ENCODE measurements around the gene RAPGEF2. TPM values are rescaled to one million over a fixed set of nuclear protein-coding genes. Genes with fewer than 3 reads are reported as not detected.
A peak's percentile ranks its signal among the peaks of the same experiment; 100 is the strongest.

The RAPGEF2 gene
- total and polyA plus RNA-seq, 2 experiments from 2014 or later = 8.4 to 79.3 TPM

DNA sequence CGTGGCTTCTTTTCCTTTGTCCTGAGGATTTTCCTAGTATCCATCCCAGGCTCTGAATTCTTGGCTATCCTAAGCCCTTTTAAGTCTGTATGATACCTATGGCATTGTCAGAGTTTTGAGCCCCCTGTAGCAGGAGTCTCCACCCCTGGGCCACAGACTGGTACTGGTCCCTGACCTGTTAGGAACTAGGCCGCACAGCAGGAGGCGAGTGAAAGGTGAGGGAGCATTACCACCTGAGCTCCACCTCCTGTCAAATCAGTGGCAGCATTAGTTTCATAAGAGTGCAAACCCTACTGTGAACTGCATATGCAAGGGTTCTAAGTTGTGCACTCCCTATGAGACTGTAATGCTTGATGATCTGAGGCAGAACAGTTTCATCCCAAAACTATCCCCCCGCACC is 216.1 kb downstream of the RAPGEF2 start:
- Histone ChIP-seq H3K4me1 (ENCODE audit: insufficient read depth) (no peaks in the 10 kb centered on the region), H3K27ac (no peak overlapping the region), H2AFZ (no peak overlapping the region), H3K79me2 (peaks cover 2% of the 10 kb centered on the region), H3K27me3 (no peaks in the 10 kb centered on the region), H4K20me1 (ENCODE audit: insufficient read depth, poor library complexity, severe bottlenecking) (no peaks in the 10 kb centered on the region), H3K36me3 (replicated peaks; ENCODE audit: insufficient read depth, low read depth) (no peaks in the 10 kb centered on the region), H3K9me3 (ENCODE audit: low read depth) (no peaks in the 10 kb centered on the region), H3K4me2 (no peak overlapping the region), H3K4me3 (no peak overlapping the region), H3K9me2 (replicated peaks; ENCODE audit: insufficient read depth) (no peaks in the 10 kb centered on the region)
- no peak for TF ChIP-seq CTCF (IDR thresholded peaks at IDR 0.05; ENCODE audit: poor library complexity)
- TF ChIP-seq EZH2phosphoT487 (IDR thresholded peaks at IDR 0.05; ENCODE audit: low read depth, severe bottlenecking, unreplicated experiment) = no peak
- DNase-seq (ENCODE audit: low spot score) = no peak
- 94% methylated on average over 4 of the region's 4 CpGs for WGBS (ENCODE audit: low lambda C conversion rate, missing lambda C conversion rate)

- Histone ChIP-seq H4K20me1 (ENCODE audit: insufficient read depth, poor library complexity, severe bottlenecking) (no peaks in the 10 kb centered on the region), H3K36me3 (replicated peaks; ENCODE audit: insufficient read depth, low read depth) (no peaks in the 10 kb centered on the region), H2AFZ (no peak overlapping the region), H3K79me2 (no peaks in the 10 kb centered on the region), H3K4me2 (no peak overlapping the region), H3K4me1 (ENCODE audit: insufficient read depth) (no peaks in the 10 kb centered on the region), H3K27me3 (no peaks in the 10 kb centered on the region), H3K9me3 (ENCODE audit: low read depth) (no peaks in the 10 kb centered on the region), H3K9me2 (replicated peaks; ENCODE audit: insufficient read depth) (no peaks in the 10 kb centered on the region), H3K4me3 (no peak overlapping the region), H3K27ac (peak overlapping the region; percentile 53)
- no peak for DNase-seq (ENCODE audit: low spot score)
- TF ChIP-seq CTCF (IDR thresholded peaks at IDR 0.05; ENCODE audit: poor library complexity) = no peak
Observed at GRCh38 chr4:159326480-159326879, 223.6 kb downstream of the RAPGEF2 start.

GRCh38 chr4:159328766-159329165 is 225.9 kb downstream of the RAPGEF2 start:
- TF ChIP-seq EZH2phosphoT487 (IDR thresholded peaks at IDR 0.05; ENCODE audit: low read depth, severe bottlenecking, unreplicated experiment) = no peak
- TF ChIP-seq CTCF (IDR thresholded peaks at IDR 0.05; ENCODE audit: poor library complexity) = no peak
- TF ChIP-seq EZH2 (IDR thresholded peaks at IDR 0.05; ENCODE audit: borderline replicate concordance) = no peak
- H2AFZ ChIP-seq = no peak overlapping the region
- no peak for DNase-seq (ENCODE audit: low spot score)
- H3K36me3 ChIP-seq (replicated peaks; ENCODE audit: insufficient read depth, low read depth) = no peaks in the 10 kb centered on the region
- no peak overlapping the region for H3K27ac ChIP-seq
- H3K79me2 ChIP-seq = no peaks in the 10 kb centered on the region
- no peak overlapping the region for H3K4me3 ChIP-seq
- no peaks in the 10 kb centered on the region for H3K9me3 ChIP-seq (ENCODE audit: low read depth)
- H4K20me1 ChIP-seq (ENCODE audit: insufficient read depth, poor library complexity, severe bottlenecking) = no peaks in the 10 kb centered on the region
- no peaks in the 10 kb centered on the region for H3K27me3 ChIP-seq
- H3K9me2 ChIP-seq (replicated peaks; ENCODE audit: insufficient read depth) = no peaks in the 10 kb centered on the region
- no peak overlapping the region for H3K4me2 ChIP-seq
- no peaks in the 10 kb centered on the region for H3K4me1 ChIP-seq (ENCODE audit: insufficient read depth)
- 97% methylated on average over 2 of the region's 2 CpGs for WGBS (ENCODE audit: low lambda C conversion rate, missing lambda C conversion rate)

DNA sequence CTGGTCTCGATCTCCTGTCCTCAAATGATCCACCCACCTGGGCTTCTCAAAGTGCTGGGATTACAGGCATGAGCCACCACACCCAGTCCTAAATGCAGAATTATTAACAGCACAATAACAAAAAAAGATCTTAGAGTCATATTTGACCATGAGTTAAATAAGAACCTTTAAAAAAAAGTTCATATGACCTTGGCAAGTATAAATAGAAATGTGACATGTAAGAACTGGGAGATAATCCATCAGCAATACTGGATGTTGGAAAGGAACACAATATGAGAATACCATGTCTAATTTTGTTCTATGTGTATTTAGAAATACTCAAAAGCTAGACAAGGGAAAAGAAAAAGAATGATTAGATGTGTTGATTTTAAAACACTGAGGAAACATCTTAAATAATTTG is 231.6 kb downstream of the RAPGEF2 start:
- Histone ChIP-seq H3K4me2 (no peak overlapping the region), H3K9me2 (replicated peaks; ENCODE audit: insufficient read depth) (no peaks in the 10 kb centered on the region), H3K4me3 (no peak overlapping the region), H3K79me2 (no peaks in the 10 kb centered on the region), H3K9me3 (ENCODE audit: low read depth) (no peaks in the 10 kb centered on the region), H3K27me3 (no peaks in the 10 kb centered on the region), H2AFZ (no peak overlapping the region), H3K27ac (no peak overlapping the region), H4K20me1 (ENCODE audit: insufficient read depth, poor library complexity, severe bottlenecking) (no peaks in the 10 kb centered on the region), H3K4me1 (ENCODE audit: insufficient read depth) (no peaks in the 10 kb centered on the region), H3K36me3 (replicated peaks; ENCODE audit: insufficient read depth, low read depth) (no peaks in the 10 kb centered on the region)
- WGBS (ENCODE audit: low lambda C conversion rate, missing lambda C conversion rate) = 100% methylated on average over 1 of the region's 1 CpG
- TF ChIP-seq EZH2phosphoT487 (IDR thresholded peaks at IDR 0.05; ENCODE audit: low read depth, severe bottlenecking, unreplicated experiment) (no peak), CTCF (IDR thresholded peaks at IDR 0.05; ENCODE audit: poor library complexity) (no peak), EZH2 (IDR thresholded peaks at IDR 0.05; ENCODE audit: borderline replicate concordance) (no peak)
- no peak for DNase-seq (ENCODE audit: low spot score)

All from hepatocyte (in vitro differentiated cells).